ENCODE results near the gene C10orf71. TPM values are rescaled to one million over a fixed set of nuclear protein-coding genes. Genes with fewer than 3 reads are reported as not detected.

Gene C10orf71
- polyA plus RNA-seq, 1 of the 3 experiments (the other 2 are of a cell fraction): not detected

DNA sequence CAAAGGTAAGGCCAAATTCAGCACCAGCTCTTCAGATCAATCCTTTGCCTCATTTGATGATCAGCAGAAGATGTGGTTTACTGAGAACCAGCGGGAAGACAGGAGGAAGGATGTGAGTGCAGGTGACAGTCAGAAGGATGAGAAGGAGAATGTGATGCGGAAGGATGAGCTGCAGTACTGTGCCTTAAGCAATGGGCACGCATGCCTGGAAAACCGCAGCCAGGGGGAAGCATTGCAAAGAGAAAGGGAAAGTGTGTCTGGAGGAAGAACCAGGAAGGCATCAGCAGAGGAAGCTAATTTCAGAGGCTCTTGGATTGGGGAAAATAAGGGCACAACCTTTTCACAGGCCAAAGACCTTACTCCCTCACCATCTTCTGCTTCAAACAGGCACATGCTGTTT lies 25.7 kb downstream of the C10orf71 start:
- H3K27ac ChIP-seq (ENCODE audit: low read depth in 2 of 2, low read length in 1 of 2): no peak overlapping the region
- no peaks in the 10 kb centered on the region for H3K27me3 ChIP-seq (ENCODE audit: insufficient read depth)
- H4K20me1 ChIP-seq (ENCODE audit: insufficient read depth): no peaks in the 10 kb centered on the region
- DNase-seq: peak; percentile 36
- H3K4me1 ChIP-seq (ENCODE audit: control insufficient read depth in 1 of 2, insufficient read depth in 2 of 2, low read depth in 1 of 2, low read length in 1 of 2): peaks cover 0 to 8% of the 10 kb centered on the region in 2 experiments; a peak in 1 of 4 replicates
- POLR2A ChIA-PET: no interaction called here
- no peaks in the 10 kb centered on the region for H3F3A ChIP-seq (replicated peaks; ENCODE audit: insufficient read depth)
- H3K9me2 ChIP-seq: no peaks in the 10 kb centered on the region
- no peak overlapping the region for H2AFZ ChIP-seq (ENCODE audit: low read depth)
- CTCF ChIA-PET: interaction anchor here (0.7 to 1.7 kb wide), 10 partner anchors 27 to 669 kb away, joined by 3 to 7 read pairs (median 4); no protein-coding TSS in a partner anchor
- H3K9ac ChIP-seq: no peak overlapping the region
- H3K4me3 ChIP-seq (ENCODE audit: low read depth in 2 of 2, low read length in 1 of 2): no peak overlapping the region
- H3K36me3 ChIP-seq (replicated peaks in 1 of 2; ENCODE audit: control insufficient read depth in 1 of 2, insufficient read depth in 2 of 2, low read length in 1 of 2): no peaks in the 10 kb centered on the region
- peak; percentile 55 for TF ChIP-seq RAD21 (IDR thresholded peaks at IDR 0.05; ENCODE audit: low read length)
- TF ChIP-seq EZH2phosphoT487 (IDR thresholded peaks at IDR 0.05; ENCODE audit: borderline replicate concordance, low read depth): no peak
- TF ChIP-seq SMC3 (IDR thresholded peaks at IDR 0.05; ENCODE audit: low read depth, low read length): peak; percentile 23; the same call in 1 of the 2 replicates
- H3K4me2 ChIP-seq: no peak overlapping the region
- no peaks in the 10 kb centered on the region for H3K79me2 ChIP-seq (ENCODE audit: insufficient read depth)
- H3K9me3 ChIP-seq: no peaks in the 10 kb centered on the region
- 43% methylated on average over 4 of the region's 4 CpGs for WGBS (ENCODE audit: low lambda C conversion rate)

DNA sequence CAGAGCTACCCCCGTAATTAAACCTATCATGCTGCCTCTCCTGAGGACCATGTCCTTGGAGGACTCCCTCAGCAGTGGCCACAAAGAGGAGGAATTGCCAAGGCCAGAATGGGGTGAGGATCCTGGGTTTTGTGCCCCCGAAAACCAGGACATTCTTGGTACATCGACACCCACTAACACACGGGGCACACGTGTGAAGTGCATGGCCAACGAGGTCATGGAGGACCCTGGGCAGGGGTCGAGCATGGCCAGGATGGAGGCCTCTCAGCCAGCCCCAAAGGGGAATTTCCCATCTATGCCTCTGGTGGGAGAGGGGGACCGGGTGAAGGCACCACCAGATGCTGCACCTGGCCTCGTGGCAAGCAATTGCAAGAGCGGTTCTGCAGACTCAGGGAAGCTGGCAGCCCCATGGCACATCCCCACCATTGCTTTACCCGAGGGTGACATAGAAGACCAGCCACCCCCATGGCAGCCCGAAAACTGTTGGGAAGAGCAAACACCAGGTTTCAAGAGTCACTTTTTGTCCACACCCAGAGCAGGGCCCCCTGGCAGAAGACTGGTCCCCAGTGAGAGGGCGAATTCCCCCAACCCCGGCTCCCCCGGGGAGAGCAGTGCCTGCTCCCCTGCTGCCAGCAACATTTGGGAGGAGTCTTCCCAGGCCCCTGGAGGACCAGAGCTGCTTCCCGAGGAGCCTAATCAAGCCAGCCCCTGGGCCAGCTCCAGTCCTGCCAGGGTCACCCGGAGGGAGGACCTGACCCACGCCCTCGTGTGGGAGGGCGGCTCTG lies 26.4 kb downstream of the C10orf71 start:
- Histone ChIP-seq H3K27ac (ENCODE audit: low read depth in 2 of 2, low read length in 1 of 2) (no peak overlapping the region), H3K4me3 (ENCODE audit: low read depth in 2 of 2, low read length in 1 of 2) (no peak overlapping the region), H3K9me2 (no peaks in the 10 kb centered on the region), H3K4me1 (ENCODE audit: control insufficient read depth in 1 of 2, insufficient read depth in 2 of 2, low read depth in 1 of 2, low read length in 1 of 2) (peaks cover 0 to 8% of the 10 kb centered on the region in 2 experiments; a peak in 1 of 4 replicates), H2AFZ (ENCODE audit: low read depth) (no peak overlapping the region), H3F3A (replicated peaks; ENCODE audit: insufficient read depth) (no peaks in the 10 kb centered on the region), H3K27me3 (ENCODE audit: insufficient read depth) (no peaks in the 10 kb centered on the region), H3K9me3 (no peaks in the 10 kb centered on the region), H3K36me3 (replicated peaks in 1 of 2; ENCODE audit: control insufficient read depth in 1 of 2, insufficient read depth in 2 of 2, low read length in 1 of 2) (no peaks in the 10 kb centered on the region), H3K9ac (no peak overlapping the region), H4K20me1 (ENCODE audit: insufficient read depth) (no peaks in the 10 kb centered on the region), H3K79me2 (ENCODE audit: insufficient read depth) (no peaks in the 10 kb centered on the region), H3K4me2 (no peak overlapping the region)
- ChIA-PET CTCF (interaction anchor here (0.7 to 1.7 kb wide), 10 partner anchors 27 to 669 kb away, joined by 3 to 7 read pairs (median 4); no protein-coding TSS in a partner anchor), POLR2A (no interaction called here)
- WGBS (ENCODE audit: low lambda C conversion rate): 32% methylated on average over 9 of the region's 20 CpGs
- TF ChIP-seq EP300 (IDR thresholded peaks at IDR 0.05; ENCODE audit: borderline replicate concordance in 1 of 2, low read depth in 1 of 2, low read length in 1 of 2) (no peak), EZH2phosphoT487 (IDR thresholded peaks at IDR 0.05; ENCODE audit: borderline replicate concordance, low read depth) (no peak), NRF1 (IDR thresholded peaks at IDR 0.05; ENCODE audit: low read depth, low read length) (no peak)
- DNase-seq: no peak

- Histone ChIP-seq H3K4me2 (no peak overlapping the region), H3K4me3 (ENCODE audit: low read depth in 2 of 2, low read length in 1 of 2) (no peak overlapping the region), H3F3A (replicated peaks; ENCODE audit: insufficient read depth) (no peaks in the 10 kb centered on the region), H3K27ac (ENCODE audit: low read depth in 2 of 2, low read length in 1 of 2) (no peak overlapping the region), H3K4me1 (ENCODE audit: control insufficient read depth in 1 of 2, insufficient read depth in 2 of 2, low read depth in 1 of 2, low read length in 1 of 2) (peaks cover 0 to 8% of the 10 kb centered on the region in 2 experiments; a peak in 1 of 4 replicates), H4K20me1 (ENCODE audit: insufficient read depth) (no peaks in the 10 kb centered on the region), H3K9me3 (no peaks in the 10 kb centered on the region), H3K79me2 (ENCODE audit: insufficient read depth) (no peaks in the 10 kb centered on the region), H3K27me3 (ENCODE audit: insufficient read depth) (no peaks in the 10 kb centered on the region), H3K9ac (no peak overlapping the region), H2AFZ (ENCODE audit: low read depth) (no peak overlapping the region), H3K9me2 (no peaks in the 10 kb centered on the region), H3K36me3 (replicated peaks in 1 of 2; ENCODE audit: control insufficient read depth in 1 of 2, insufficient read depth in 2 of 2, low read length in 1 of 2) (no peaks in the 10 kb centered on the region)
- TF ChIP-seq USF1 (IDR thresholded peaks at IDR 0.05; ENCODE audit: borderline replicate concordance, low read depth): no peak
- TF ChIP-seq USF2 (IDR thresholded peaks at IDR 0.05; ENCODE audit: borderline replicate concordance, low read depth, low read length): no peak
- no peak for TF ChIP-seq ELF1 (IDR thresholded peaks at IDR 0.05)
- TF ChIP-seq FOXM1 (IDR thresholded peaks at IDR 0.05; ENCODE audit: low read depth): no peak
- TF ChIP-seq JUND (IDR thresholded peaks at IDR 0.05): no peak
- TF ChIP-seq GATA2 (CRISPR knock-in tag; IDR thresholded peaks at IDR 0.05): no peak
- DNase-seq: no peak
- WGBS (ENCODE audit: low lambda C conversion rate): 62% methylated on average over 30 of the region's 48 CpGs
- POLR2A ChIA-PET: no interaction called here
- CTCF ChIA-PET: interaction anchor here (0.8 to 1.7 kb wide), 3 partner anchors 10 to 670 kb away, joined by 3 to 5 read pairs (median 3); no protein-coding TSS in a partner anchor
Measured at GRCh38 chr10:49325916-49326783, 27.2 kb downstream of the C10orf71 start.

Measured in SK-N-SH (cell line).